ENCODE data around the gene SELENBP1. TPM values are rescaled to one million over a fixed set of nuclear protein-coding genes. Genes with fewer than 3 reads are reported as not detected.
A peak's percentile ranks its signal among the peaks of the same experiment; 100 is the strongest.

Gene SELENBP1
- total and polyA plus RNA-seq, 9 of the 15 experiments (the other 6 are each of a cell fraction or from before 2014, with no cell fraction given) = 25.8 to 81.2 (median 47.1) TPM

GRCh38 chr1:151399324-151400171 lies 27.0 kb upstream of the SELENBP1 start, which contains the start of gene PSMB4 (continued):
- TF ChIP-seq ZBTB40 (IDR thresholded peaks at IDR 0.05) (peak; percentile 99), ZBTB40 (CRISPR knock-in tag; IDR thresholded peaks at IDR 0.05) (peak; percentile 13; the same call in 1 of the 2 replicates), RBM22 (IDR thresholded peaks at IDR 0.05; ENCODE audit: low read depth, low read length, poor library complexity, severe bottlenecking) (peak; percentile 35), CCAR2 (IDR thresholded peaks at IDR 0.05; ENCODE audit: low read depth, low read length) (no peak), ARID4B (CRISPR knock-in tag; IDR thresholded peaks at IDR 0.05) (0 out of 2 replicates have a peak, but pooled peaks have one; percentile 20), PHF20 (IDR thresholded peaks at IDR 0.05; ENCODE audit: partially characterized antibody) (peak; percentile 50), MAZ (CRISPR knock-in tag; conservative IDR thresholded peaks at IDR 0.05 in 1 of 2, IDR thresholded peaks at IDR 0.05 in 1 of 2) (peak in 1 of 2 experiments; percentile 46; a peak in 2 of 4 replicates), MYC (IDR thresholded peaks at IDR 0.05; ENCODE audit: low read depth, low read length) (peak; percentile 31; the same call in 1 of the 2 replicates), MYC (CRISPR knock-in tag; IDR thresholded peaks at IDR 0.05; ENCODE audit: borderline replicate concordance, low read depth) (0 out of 2 replicates have a peak, but pooled peaks have one; percentile 38), ETV6 (IDR thresholded peaks at IDR 0.05; ENCODE audit: borderline replicate concordance in 1 of 2, low read depth in 2 of 2, low read length in 1 of 2) (no peak), ETV6 (CRISPR knock-in tag; IDR thresholded peaks at IDR 0.05; ENCODE audit: borderline replicate concordance) (no peak), NR2C2 (CRISPR knock-in tag; IDR thresholded peaks at IDR 0.05) (peak; percentile 91), NR2C2 (tag; IDR thresholded peaks at IDR 0.05) (peak; percentile 97)
